ENCODE results near the gene C15orf61. TPM values are rescaled to one million over a fixed set of nuclear protein-coding genes. Genes with fewer than 3 reads are reported as not detected.
A peak's percentile ranks its signal among the peaks of the same experiment; 100 is the strongest.

Gene C15orf61
- total RNA-seq (2014; rRNA removed) (3.0 and 3.9 TPM in 2 replicates), Bru-seq, nascent RNA (percentile 76 among the genes with signal in this experiment), BruChase-seq, experiment 1, labeled RNA remaining after a 6-hour chase (percentile 55 among the genes with signal in this experiment), BruChase-seq, experiment 2, labeled RNA remaining after a 2-hour chase (percentile 55 among the genes with signal in this experiment)
- long read RNA-seq, full-length matches to known transcripts: 25 of 28 reads
- long read RNA-seq, partial matches to known transcripts: 0 of 28 reads
- long read RNA-seq, other reads (novel, unspliced or antisense): 3 of 28 reads

- CTCF ChIA-PET: interaction anchor here (0.6 to 0.7 kb wide), 2 partner anchors 48 to 311 kb away, joined by 3 to 5 read pairs; no protein-coding TSS in a partner anchor
- H3K4me2 ChIP-seq (ENCODE audit: low read length): peak within 1 kb of the TSS; percentile 97
- H2AFZ ChIP-seq (ENCODE audit: low read length): peak within 1 kb of the TSS; percentile 99
- peaks cover 22% of the 10 kb centered on the region for H4K20me1 ChIP-seq (ENCODE audit: low read length)
- peak within 1 kb of the TSS; percentile 81 for H3K27ac ChIP-seq (ENCODE audit: low read length)
- DNase-seq (peak; percentile 91), ATAC-seq (peak; percentile 80)
- peaks cover 22% of the 10 kb centered on the region for H3K4me1 ChIP-seq (ENCODE audit: insufficient read depth, low read length)
- TF ChIP-seq CTCF (conservative IDR thresholded peaks at IDR 0.05; ENCODE audit: low read depth, low read length) (no peak), EZH2 (IDR thresholded peaks at IDR 0.05; ENCODE audit: low read length, unreplicated experiment) (no peak), EZH2phosphoT487 (IDR thresholded peaks at IDR 0.05; ENCODE audit: borderline replicate concordance, low read length) (no peak)
- POLR2A ChIA-PET (ENCODE audit: unreplicated experiment): interaction anchor here (0.5 to 0.7 kb wide), 3 partner anchors 10 to 320 kb away, joined by 3 to 4 read pairs (median 3); no protein-coding TSS in a partner anchor
- H3K9me2 ChIP-seq (replicated peaks; ENCODE audit: low read length): no peaks in the 10 kb centered on the region
- no peaks in the 10 kb centered on the region for H3K36me3 ChIP-seq (ENCODE audit: low read depth, low read length)
- H3K9me3 ChIP-seq (ENCODE audit: low read length): no peaks in the 10 kb centered on the region
- intact Hi-C loops (cut with micrococcal nuclease): no loop called here
- H3K4me3 ChIP-seq (ENCODE audit: low read length): peak within 1 kb of the TSS; percentile 92
- BruUV-seq (replicated peaks): no TSS peak
- peak within 1 kb of the TSS; percentile 94 for H3K9ac ChIP-seq (ENCODE audit: low read length)
- no peaks in the 10 kb centered on the region for H3F3A ChIP-seq (ENCODE audit: low read length, unreplicated experiment)
- peaks cover 50% of the 10 kb centered on the region for H3K79me2 ChIP-seq (ENCODE audit: low read length)
- H3K27me3 ChIP-seq (ENCODE audit: low read length): no peaks in the 10 kb centered on the region
Measured at GRCh38 chr15:67521029-67521782, at the start of gene C15orf61. Gene C15orf61 (plus strand): TSS chr15:67521131. CDS start chr15:67521249, 118 bp downstream.

- no peak for TF ChIP-seq EZH2 (IDR thresholded peaks at IDR 0.05; ENCODE audit: low read length, unreplicated experiment)
- TF ChIP-seq EZH2phosphoT487 (IDR thresholded peaks at IDR 0.05; ENCODE audit: borderline replicate concordance, low read length): no peak
- no peak for TF ChIP-seq CTCF (conservative IDR thresholded peaks at IDR 0.05; ENCODE audit: low read depth, low read length)
- no peaks in the 10 kb centered on the region for H3K4me1 ChIP-seq (ENCODE audit: insufficient read depth, low read length)
- no peaks in the 10 kb centered on the region for H3K9me3 ChIP-seq (ENCODE audit: low read length)
- no peaks in the 10 kb centered on the region for H3K27me3 ChIP-seq (ENCODE audit: low read length)
- no peak overlapping the region for H3K4me2 ChIP-seq (ENCODE audit: low read length)
- ATAC-seq (no peak), DNase-seq (no peak)
- no peak overlapping the region for H3K9ac ChIP-seq (ENCODE audit: low read length)
- POLR2A ChIA-PET (ENCODE audit: unreplicated experiment): no interaction called here
- H3K36me3 ChIP-seq (ENCODE audit: low read depth, low read length): no peaks in the 10 kb centered on the region
- no peaks in the 10 kb centered on the region for H4K20me1 ChIP-seq (ENCODE audit: low read length)
- no peak overlapping the region for H3K4me3 ChIP-seq (ENCODE audit: low read length)
- no peaks in the 10 kb centered on the region for H3F3A ChIP-seq (ENCODE audit: low read length, unreplicated experiment)
- BruUV-seq (replicated peaks): no TSS peak
- H3K9me2 ChIP-seq (replicated peaks; ENCODE audit: low read length): no peaks in the 10 kb centered on the region
- intact Hi-C loops (cut with micrococcal nuclease): no loop called here
- no peak overlapping the region for H2AFZ ChIP-seq (ENCODE audit: low read length)
- CTCF ChIA-PET: no interaction called here
- no peaks in the 10 kb centered on the region for H3K79me2 ChIP-seq (ENCODE audit: low read length)
- no peak overlapping the region for H3K27ac ChIP-seq (ENCODE audit: low read length)
Measured at GRCh38 chr15:67472957-67473356, 48.0 kb upstream of the C15orf61 start.
